Stomach (tissue), 9 donors: ENCODE measurements around the gene STAT4. TPM values are rescaled to one million over a fixed set of nuclear protein-coding genes. Genes with fewer than 3 reads are reported as not detected.

Experiments
- DNase-seq, 2 donors: peaks; one replicate each; pipeline versions ENCODE4 v3.0.0 to v3.0.0-alpha.2; 2013 to 2019
- H3K27ac ChIP-seq, 5 donors: fragments of 200-600 bp in 4 of 5; sonication (generic) in 4 of 5; one replicate each; pipeline ENCODE4 v1.5.1; 2013 to 2019; ENCODE audit warnings: mild to moderate bottlenecking in 1 of 5, moderate library complexity in 1 of 5
- H3K27me3 ChIP-seq, 3 donors: fragments of 200-600 bp; sonication (generic); one replicate each; pipeline ENCODE4 v1.5.1; 2017 to 2019; ENCODE audit warnings: mixed run types in 1 of 3
- H3K36me3 ChIP-seq, 4 donors: fragments of 200-600 bp; sonication (generic); 1 replicate in 3 of 4; 2 replicates in 1 of 4; pipeline ENCODE4 v1.5.1; 2016 to 2019
- H3K4me1 ChIP-seq, 4 donors: fragments of 200-600 bp; sonication (generic); one replicate each; pipeline ENCODE4 v1.5.1; 2016 to 2019
- H3K4me3 ChIP-seq, 4 donors: fragments of 200-600 bp; sonication (generic) in 3 of 4; one replicate each; pipeline ENCODE4 v1.5.1; 2016 to 2019; ENCODE audit warnings: mild to moderate bottlenecking in 1 of 4
- H3K9me3 ChIP-seq, 4 donors: fragments of 200-600 bp; sonication (generic); one replicate each; pipeline ENCODE4 v1.5.1; 2016 to 2019
- CTCF ChIP-seq, 7 experiments: fragments of 450-650 bp in 4 of 7; fragments of 200-600 bp in 3 of 7; sonication (generic) in 3 of 7; IDR thresholded peaks; one replicate each; pipeline ENCODE4 v1.5.1; 2016 to 2019; ENCODE audit warnings: antibody characterized with exemption in 7 of 7, control low read depth in 2 of 7, mild to moderate bottlenecking in 1 of 7
- EP300 ChIP-seq: sonication (generic); formaldehyde crosslinking; IDR thresholded peaks from one replicate; pipeline ENCODE4 v1.6.1; 2017; ENCODE audit warnings: antibody characterized with exemption
- POLR2A ChIP-seq, 4 donors: fragments of 450-650 bp; IDR thresholded peaks; one replicate each; pipeline ENCODE4 v1.6.1; 2016; ENCODE audit warnings: antibody characterized with exemption in 4 of 4, control low read depth in 2 of 4, mild to moderate bottlenecking in 1 of 4, moderate library complexity in 1 of 4
- POLR2AphosphoS5 ChIP-seq, 3 donors: sonication (generic); formaldehyde crosslinking; IDR thresholded peaks; one replicate each; pipeline ENCODE4 v1.6.1; 2016; ENCODE audit warnings: antibody characterized with exemption in 3 of 3
- WGBS, 5 donors: extraction: QIAGEN DNeasy Blood & Tissue Kit in 3 of 5; methylation state at CpG; one replicate each; pipeline versions ENCODE4 v1.1.5 to v1.1.7; 2013 to 2018; 5-methylcytosine and 5-hydroxymethylcytosine counted together
- intact Hi-C: fragments of 100-400 bp; cut with DNase I; formaldehyde crosslinking; loops from one replicate; pipeline ENCODE4 v1.15.1; 2023; ENCODE audit warnings: low total_unique reads
- polyA plus RNA-seq, 3 donors: library from polyadenylated mRNA; stranded (reverse); fragments of 200-250 nt; gene quantifications; one replicate each; pipeline ENCODE4 v1.2.3, GENCODE V29; 2013
- total RNA-seq, 5 donors: library from RNA; depleted of rRNA; stranded (reverse); fragments of >200 nt; gene quantifications; one replicate each; pipeline versions ENCODE4 v1.1.0 to v1.2.3, GENCODE V29; 2014 to 2016
- donor health status: healthy with polysubstance abuse.
- donor health status: Bipolar disorder and iron deficiency.
- donor health status: healthy.

The STAT4 gene
- total and polyA plus RNA-seq, 8 donors = 0.75 to 21.4 (median 3.8) TPM

GRCh38 chr2:191038241-191038725 is 112.5 kb downstream of the STAT4 start:
- Histone ChIP-seq H3K36me3 (no peaks in the 10 kb centered on the region), H3K9me3 (no peaks in the 10 kb centered on the region), H3K27ac (no peak overlapping the region), H3K27me3 (no peaks in the 10 kb centered on the region), H3K4me3 (no peak overlapping the region), H3K4me1 (peaks cover 0 to 9% (median 0%) of the 10 kb centered on the region in 4 donors)
- 48 to 70% (median 54%) methylated on average over 2 of the region's 2 CpGs for WGBS, 5 donors
- no peak for TF ChIP-seq POLR2AphosphoS5 (IDR thresholded peaks at IDR 0.05)
- TF ChIP-seq POLR2A (IDR thresholded peaks at IDR 0.05) = no peak
- no peak for TF ChIP-seq EP300
- no peak for TF ChIP-seq CTCF (IDR thresholded peaks at IDR 0.05)
- DNase-seq = no peak
- intact Hi-C loops = no loop called here

- no peak for DNase-seq
- intact Hi-C loops = no loop called here
- WGBS, 5 donors = 88 to 96% (median 92%) methylated on average over 4 of the region's 4 CpGs
- no peaks in the 10 kb centered on the region for H3K36me3 ChIP-seq
- H3K4me3 ChIP-seq = no peak overlapping the region
- TF ChIP-seq CTCF (IDR thresholded peaks at IDR 0.05) (no peak), EP300 (no peak), POLR2AphosphoS5 (IDR thresholded peaks at IDR 0.05) (no peak), POLR2A (IDR thresholded peaks at IDR 0.05) (no peak)
- no peaks in the 10 kb centered on the region for H3K9me3 ChIP-seq
- no peak overlapping the region for H3K27ac ChIP-seq
- H3K27me3 ChIP-seq = no peaks in the 10 kb centered on the region
- H3K4me1 ChIP-seq = peaks cover 0 to 14% (median 0%) of the 10 kb centered on the region in 4 donors
Observed at GRCh38 chr2:191037351-191037750, 113.4 kb downstream of the STAT4 start.

GRCh38 chr2:191036363-191036762 is 114.4 kb downstream of the STAT4 start:
- DNase-seq = no peak
- Histone ChIP-seq H3K9me3 (no peaks in the 10 kb centered on the region), H3K27ac (no peak overlapping the region), H3K4me3 (no peak overlapping the region), H3K4me1 (peaks cover 0 to 21% (median 2%) of the 10 kb centered on the region in 4 donors), H3K27me3 (no peaks in the 10 kb centered on the region), H3K36me3 (no peaks in the 10 kb centered on the region)
- TF ChIP-seq POLR2AphosphoS5 (IDR thresholded peaks at IDR 0.05) = no peak
- TF ChIP-seq EP300 = no peak
- no peak for TF ChIP-seq POLR2A (IDR thresholded peaks at IDR 0.05)
- no peak for TF ChIP-seq CTCF (IDR thresholded peaks at IDR 0.05)
- intact Hi-C loops = no loop called here
- WGBS, 5 donors = 80 to 88% (median 87%) methylated on average over 2 of the region's 2 CpGs

- WGBS, 5 donors = 65 to 74% (median 70%) methylated on average over 8 of the region's 8 CpGs
- Histone ChIP-seq H3K4me3 (no peak overlapping the region), H3K36me3 (no peaks in the 10 kb centered on the region), H3K27ac (no peak overlapping the region), H3K9me3 (no peaks in the 10 kb centered on the region), H3K4me1 (peaks cover 7 to 25% (median 12%) of the 10 kb centered on the region in 4 donors), H3K27me3 (no peaks in the 10 kb centered on the region)
- intact Hi-C loops = no loop called here
- no peak for DNase-seq
- no peak for TF ChIP-seq POLR2AphosphoS5 (IDR thresholded peaks at IDR 0.05)
- no peak for TF ChIP-seq EP300
- TF ChIP-seq POLR2A (IDR thresholded peaks at IDR 0.05) = no peak
- TF ChIP-seq CTCF (IDR thresholded peaks at IDR 0.05) = no peak
Observed at GRCh38 chr2:191032588-191033429, 118.0 kb downstream of the STAT4 start.
